Activated B cell treated with CpG ODN at 0.5 μM for 24 hours (primary cell): ENCODE results near the gene CASTOR1. TPM values are rescaled to one million over a fixed set of nuclear protein-coding genes. Genes with fewer than 3 reads are reported as not detected.

Experiments used
- ATAC-seq: fragments of 200-7000 bp; cut with Tn5 transposase; one replicate; pipeline ENCODE4 v1.10.0; 2021; ENCODE audit warnings: low read depth, mild to moderate bottlenecking, moderate library complexity
- CTCF ChIA-PET: fragments of 350-600 bp; sonication (Branson Sonifier 250); formaldehyde crosslinking; loops from one replicate; lab custom pipeline; 2021; ENCODE audit warnings: antibody characterized with exemption; lab: Charles Lee
- POLR2A ChIA-PET: fragments of 350-600 bp; sonication (Branson Sonifier 250); formaldehyde crosslinking; loops from one replicate; lab custom pipeline; 2021; ENCODE audit warnings: antibody characterized with exemption; lab: Charles Lee
- DNase-seq: peaks from one replicate; pipeline ENCODE4 v3.0.0; 2022
- H3K27ac Mint-ChIP-seq: one replicate; pipeline ENCODE4 v1.8.0; 2020; ENCODE audit warnings: mixed read lengths
- H3K27me3 Mint-ChIP-seq: one replicate; pipeline ENCODE4 v1.8.0; 2021; ENCODE audit warnings: mixed read lengths
- H3K36me3 Mint-ChIP-seq: one replicate; pipeline ENCODE4 v1.8.0; 2021; ENCODE audit warnings: low read depth, mixed read lengths
- H3K4me1 Mint-ChIP-seq: one replicate; pipeline ENCODE4 v1.8.0; 2021; ENCODE audit warnings: mixed read lengths
- H3K4me3 Mint-ChIP-seq: one replicate; pipeline ENCODE4 v1.8.0; 2020; ENCODE audit warnings: mild to moderate bottlenecking, mixed read lengths
- H3K9me3 Mint-ChIP-seq: one replicate; pipeline ENCODE4 v1.8.0; 2020; ENCODE audit warnings: mixed read lengths
- CTCF ChIP-seq: fragments of 200-600 bp; IDR thresholded peaks from one replicate; pipeline ENCODE4 v1.8.0; 2022; ENCODE audit warnings: antibody characterized with exemption, mild to moderate bottlenecking
- intact Hi-C: fragments of 100-400 bp; cut with micrococcal nuclease; formaldehyde crosslinking; loops from one replicate; pipeline ENCODE4 v1.15.1; 2024
- total RNA-seq: library from RNA; stranded (reverse); gene quantifications from 2 replicates; pipeline ENCODE4 v1.2.3, GENCODE V29; 2022

The CASTOR1 gene
- total RNA-seq, 1 donor from 2014 or later: 2.4 TPM

DNA sequence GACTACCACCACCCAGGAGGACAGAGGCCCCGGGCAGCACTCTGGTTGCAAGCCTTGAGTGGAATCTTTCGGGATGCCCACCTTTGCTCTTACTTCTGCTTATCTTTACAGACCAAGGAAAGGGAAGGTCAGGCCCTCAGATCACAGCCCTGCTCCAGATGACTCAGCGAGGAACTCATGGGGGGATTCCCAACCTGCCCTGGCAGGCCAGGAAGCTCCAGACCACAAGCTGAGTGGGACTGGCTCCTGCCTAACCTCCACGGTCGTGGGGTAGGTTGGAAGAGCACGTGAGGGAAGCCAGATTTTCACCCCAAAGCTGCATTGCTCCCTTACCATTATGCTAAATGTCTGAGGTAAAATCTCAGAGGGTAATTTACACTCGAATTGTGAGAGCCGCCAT lies 25.6 kb upstream of the CASTOR1 start:
- TF ChIP-seq CTCF: no peak
- Mint-ChIP-seq H3K4me3 (peak overlapping the region; percentile 36), H3K36me3 (peaks cover 20% of the 10 kb centered on the region), H3K27me3 (no peaks in the 10 kb centered on the region), H3K4me1 (peaks cover 86% of the 10 kb centered on the region), H3K9me3 (no peaks in the 10 kb centered on the region), H3K27ac (peak overlapping the region; percentile 79)
- intact Hi-C loops: no loop called here
- ChIA-PET POLR2A (interaction anchor here (0.6 to 2.6 kb wide), 5 partner anchors 11 to 845 kb away, joined by 3 to 12 read pairs (median 11); partner anchors contain the start of genes RNF185 and TBC1D10A), CTCF (interaction anchor here (4.0 kb wide), 1 partner anchor 27 kb away, joined by 23 read pairs; the partner anchor contains the start of gene CASTOR1)
- ATAC-seq (peak; percentile 50), DNase-seq (no peak)

GRCh38 chr22:30313527-30314363 lies 24.4 kb upstream of the CASTOR1 start:
- peak overlapping the region; percentile 79 for H3K27ac Mint-ChIP-seq
- H3K9me3 Mint-ChIP-seq: no peaks in the 10 kb centered on the region
- CTCF ChIA-PET: interaction anchor here (1.7 to 4.0 kb wide), 2 partner anchors 13 to 26 kb away, joined by 5 to 23 read pairs; partner anchors contain the start of genes CASTOR1 and TBC1D10A
- no peak overlapping the region for H3K4me3 Mint-ChIP-seq
- no peak for TF ChIP-seq CTCF
- H3K27me3 Mint-ChIP-seq: no peaks in the 10 kb centered on the region
- peaks cover 10% of the 10 kb centered on the region for H3K36me3 Mint-ChIP-seq
- intact Hi-C loops: loop anchor here (1.0 kb wide), 1 partner anchor 8 kb away; no protein-coding TSS in a partner anchor
- no peak for DNase-seq
- H3K4me1 Mint-ChIP-seq: peaks cover 89% of the 10 kb centered on the region
- ATAC-seq: no peak
- POLR2A ChIA-PET: interaction anchor here (0.6 to 2.6 kb wide), 7 partner anchors 9 to 26 kb away, joined by 4 to 12 read pairs (median 6); partner anchors contain the start of gene TBC1D10A

GRCh38 chr22:30312053-30312452 lies 22.7 kb upstream of the CASTOR1 start:
- peaks cover 92% of the 10 kb centered on the region for H3K4me1 Mint-ChIP-seq
- POLR2A ChIA-PET: interaction anchor here (1.9 to 2.2 kb wide), 3 partner anchors 9 to 15 kb away, joined by 4 to 8 read pairs (median 6); partner anchors contain the start of gene TBC1D10A
- H3K9me3 Mint-ChIP-seq: no peaks in the 10 kb centered on the region
- no peak for TF ChIP-seq CTCF
- ATAC-seq: no peak
- H3K4me3 Mint-ChIP-seq: no peak overlapping the region
- peak overlapping the region; percentile 81 for H3K27ac Mint-ChIP-seq
- CTCF ChIA-PET: interaction anchor here (4.0 kb wide), 1 partner anchor 24 kb away, joined by 23 read pairs; the partner anchor contains the start of gene CASTOR1
- no peak for DNase-seq
- H3K36me3 Mint-ChIP-seq: peaks cover 3% of the 10 kb centered on the region
- intact Hi-C loops: no loop called here
- no peaks in the 10 kb centered on the region for H3K27me3 Mint-ChIP-seq

DNA sequence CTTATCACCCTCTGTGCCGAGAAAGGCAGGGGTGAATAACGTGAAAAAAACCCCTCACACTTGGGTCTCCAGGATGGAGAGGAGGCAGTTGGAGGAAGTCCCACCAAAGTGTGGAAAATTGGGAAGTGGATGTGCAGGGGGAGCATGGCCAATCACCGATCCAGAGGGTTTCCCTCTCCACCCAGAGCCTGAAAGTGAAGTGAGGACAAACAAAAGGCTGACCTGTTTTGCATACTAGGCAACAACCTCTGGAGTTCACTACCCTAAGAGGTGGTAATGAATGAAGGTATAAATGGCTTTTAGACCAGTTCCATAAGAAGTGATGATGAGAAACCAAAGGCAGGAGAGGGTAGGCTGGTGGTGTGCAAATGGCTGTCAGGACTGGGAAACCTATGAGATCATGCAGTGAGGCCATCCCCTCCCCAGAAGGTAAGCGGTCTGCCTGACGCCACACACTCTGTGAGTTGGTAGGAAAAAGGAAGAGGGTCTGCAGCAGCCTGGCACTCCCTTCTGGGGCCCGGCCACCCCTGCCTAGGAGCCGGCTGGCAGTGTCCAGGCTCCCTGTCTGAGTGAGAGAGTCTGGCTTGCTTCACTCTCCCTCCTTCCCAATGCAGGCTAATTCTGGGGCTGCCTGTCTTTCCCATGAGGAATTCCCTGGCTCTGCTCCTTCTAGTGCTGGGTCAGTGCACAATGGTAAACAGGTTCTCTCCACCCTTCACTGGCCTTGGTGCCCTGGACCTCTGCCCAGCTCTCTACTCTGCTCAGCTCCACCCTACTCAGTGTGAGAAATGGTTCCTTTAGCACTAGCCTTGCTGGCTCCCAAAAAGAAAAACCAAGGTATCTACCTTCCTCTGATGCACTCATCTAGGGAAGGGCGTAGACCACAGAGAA lies 21.8 kb upstream of the CASTOR1 start:
- POLR2A ChIA-PET: interaction anchor here (0.7 to 10.9 kb wide), 8 partner anchors 9 to 122 kb away, joined by 3 to 131 read pairs (median 7); partner anchors contain the start of genes CASTOR1, CCDC157, SF3A1 and TBC1D10A
- no peaks in the 10 kb centered on the region for H3K27me3 Mint-ChIP-seq
- intact Hi-C loops: loop anchor here (1.0 kb wide), 2 partner anchors 15 to 22 kb away; partner anchors contain the start of genes CASTOR1 and TBC1D10A

More for the DNA sequence above, 21.8 kb upstream of the CASTOR1 start:
- DNase-seq (no peak), ATAC-seq (no peak)
- peaks cover 3% of the 10 kb centered on the region for H3K36me3 Mint-ChIP-seq
- peak overlapping the region; percentile 81 for H3K27ac Mint-ChIP-seq
- no peaks in the 10 kb centered on the region for H3K9me3 Mint-ChIP-seq
- peak overlapping the region; percentile 56 for H3K4me3 Mint-ChIP-seq
- CTCF ChIA-PET: interaction anchor here (0.7 to 1.6 kb wide), 4 partner anchors 14 to 80 kb away, joined by 3 to 18 read pairs (median 4); partner anchors contain the start of genes CASTOR1 and TBC1D10A
- no peak for TF ChIP-seq CTCF
- peaks cover 96% of the 10 kb centered on the region for H3K4me1 Mint-ChIP-seq
